ENCODE measurements around the gene DIAPH3.

The DIAPH3 gene

GRCh38 chr13:59893266-59893665, 270.5 kb downstream of the DIAPH3 start:
- no peak for DNase-seq (ENCODE audit: extremely low read depth, low read depth)
- no peak for TF ChIP-seq CTCF (IDR thresholded peaks at IDR 0.05; ENCODE audit: low read depth, low read length)

GRCh38 chr13:59891053-59891452, 272.7 kb downstream of the DIAPH3 start:
- no peak for DNase-seq (ENCODE audit: extremely low read depth, low read depth)
- TF ChIP-seq CTCF (IDR thresholded peaks at IDR 0.05; ENCODE audit: low read depth, low read length), result no peak

- no peak for TF ChIP-seq CTCF (IDR thresholded peaks at IDR 0.05; ENCODE audit: low read depth, low read length)
- no peak for DNase-seq (ENCODE audit: extremely low read depth, low read depth)
These were observed 273.7 kb downstream of the DIAPH3 start for GRCh38 chr13:59890054-59890453.

GRCh38 chr13:59888408-59888807, 275.3 kb downstream of the DIAPH3 start:
- TF ChIP-seq CTCF (IDR thresholded peaks at IDR 0.05; ENCODE audit: low read depth, low read length), result no peak
- DNase-seq (ENCODE audit: extremely low read depth, low read depth), result no peak

- no peak for DNase-seq (ENCODE audit: extremely low read depth, low read depth)
- no peak for TF ChIP-seq CTCF (IDR thresholded peaks at IDR 0.05; ENCODE audit: low read depth, low read length)
These were observed 278.7 kb downstream of the DIAPH3 start for GRCh38 chr13:59885076-59885475.

GRCh38 chr13:59883885-59884284, 279.8 kb downstream of the DIAPH3 start:
- no peak for DNase-seq (ENCODE audit: extremely low read depth, low read depth)
- TF ChIP-seq CTCF (IDR thresholded peaks at IDR 0.05; ENCODE audit: low read depth, low read length), result no peak

- DNase-seq (ENCODE audit: extremely low read depth, low read depth), result no peak
These were observed 283.3 kb downstream of the DIAPH3 start for GRCh38 chr13:59880468-59880867.

More at GRCh38 chr13:59880468-59880867, 283.3 kb downstream of the DIAPH3 start:
- no peak for TF ChIP-seq CTCF (IDR thresholded peaks at IDR 0.05; ENCODE audit: low read depth, low read length)

All from AG09319 (cell line).